Left colon (tissue), 2 donors: Measurements from ENCODE around the gene ABTB2. TPM values are rescaled to one million over a fixed set of nuclear protein-coding genes. Genes with fewer than 3 reads are reported as not detected.

Experiments used
- ATAC-seq: fragments of 200-7000 bp; cut with Tn5 transposase; one replicate; pipeline ENCODE4 v1.9.1; 2020; ENCODE audit warnings: mild to moderate bottlenecking, moderate library complexity
- DNase-seq, 2 donors: peaks; one replicate each; pipeline ENCODE4 v3.0.0-alpha.2; 2020
- intact Hi-C, 2 donors: fragments of 100-400 bp; cut with DNase I in 1 of 2; cut with micrococcal nuclease in 1 of 2; formaldehyde crosslinking; loops; one replicate each; pipeline versions ENCODE4 v1.11.2 to v1.14.0; 2022; cut with DNase I, micrococcal nuclease
- total RNA-seq, 2 donors: library from RNA; stranded (reverse); fragmentation: NEBNext Ultra II Directional; extraction: Animal tissue kit (Norgen Biotek cat#: 25700); gene quantifications; one replicate each; pipeline ENCODE4 v1.2.1, GENCODE V29; 2021
- donor health status: DM: no; HTN: no; CAD: no.
- donor health status: DM: yes; HTN: yes; CAD: no.

Gene ABTB2
- total RNA-seq, 2 donors from 2014 or later, result 16.5 to 16.6 TPM

GRCh38 chr11:34327804-34328631 lies 29.8 kb downstream of the ABTB2 start:
- DNase-seq (no peak), ATAC-seq (no peak)
- intact Hi-C loops, result no loop called here

GRCh38 chr11:34324466-34324865 lies 33.3 kb downstream of the ABTB2 start:
- no peak for DNase-seq
- intact Hi-C loops, result no loop called here
- ATAC-seq, result no peak

GRCh38 chr11:34323601-34324000 lies 34.2 kb downstream of the ABTB2 start:
- intact Hi-C loops, result no loop called here
- no peak for DNase-seq
- ATAC-seq, result no peak

- intact Hi-C loops, result no loop called here
- ATAC-seq (peak; percentile 89), DNase-seq (peak; percentile 37 to 54)
Measured at GRCh38 chr11:34318111-34319037, 39.4 kb downstream of the ABTB2 start.

GRCh38 chr11:34317666-34318065 lies 40.1 kb downstream of the ABTB2 start:
- intact Hi-C loops, result no loop called here
- ATAC-seq, result no peak

GRCh38 chr11:34317036-34317360 lies 40.8 kb downstream of the ABTB2 start:
- intact Hi-C loops, result no loop called here
- ATAC-seq (no peak), DNase-seq (no peak)

More at GRCh38 chr11:34317666-34318065, 40.1 kb downstream of the ABTB2 start:
- DNase-seq, result no peak

- DNase-seq (no peak), ATAC-seq (no peak)
- intact Hi-C loops, result no loop called here
Measured at GRCh38 chr11:34316347-34317035, 41.3 kb downstream of the ABTB2 start.

- ATAC-seq, result no peak
- intact Hi-C loops, result no loop called here
- DNase-seq, result no peak
Measured at GRCh38 chr11:34315394-34315793, 42.4 kb downstream of the ABTB2 start.

- ATAC-seq (no peak), DNase-seq (no peak)
- intact Hi-C loops, result no loop called here
Measured at GRCh38 chr11:34314936-34315335, 42.9 kb downstream of the ABTB2 start.

- intact Hi-C loops, result no loop called here
- no peak for ATAC-seq
- no peak for DNase-seq
Measured at GRCh38 chr11:34314176-34314575, 43.6 kb downstream of the ABTB2 start.

- intact Hi-C loops, result no loop called here
- DNase-seq, result no peak
- no peak for ATAC-seq
Measured at GRCh38 chr11:34313099-34313517, 44.7 kb downstream of the ABTB2 start.

- DNase-seq (no peak), ATAC-seq (no peak)
- intact Hi-C loops, result no loop called here
Measured at GRCh38 chr11:34311126-34311525, 46.7 kb downstream of the ABTB2 start.

GRCh38 chr11:34309965-34310364 lies 47.8 kb downstream of the ABTB2 start:
- no peak for DNase-seq
- ATAC-seq, result no peak
- intact Hi-C loops, result no loop called here

- ATAC-seq, result no peak
- DNase-seq, result no peak
- intact Hi-C loops, result no loop called here
Measured at GRCh38 chr11:34308913-34309585, 48.8 kb downstream of the ABTB2 start.

GRCh38 chr11:34308049-34308912 lies 49.5 kb downstream of the ABTB2 start:
- intact Hi-C loops, result no loop called here
- DNase-seq (no peak), ATAC-seq (no peak)

- intact Hi-C loops, result no loop called here
- DNase-seq (no peak), ATAC-seq (no peak)
Measured at GRCh38 chr11:34305780-34306179, 52.0 kb downstream of the ABTB2 start.

- intact Hi-C loops, result no loop called here
- no peak for ATAC-seq
- no peak for DNase-seq
Measured at GRCh38 chr11:34305193-34305592, 52.6 kb downstream of the ABTB2 start.

- DNase-seq (no peak), ATAC-seq (no peak)
- intact Hi-C loops, result no loop called here
Measured at GRCh38 chr11:34303028-34303570, 54.7 kb downstream of the ABTB2 start.
